ENCODE data around the gene SIMC1.
A peak's percentile ranks its signal among the peaks of the same experiment; 100 is the strongest.

The SIMC1 gene

DNA sequence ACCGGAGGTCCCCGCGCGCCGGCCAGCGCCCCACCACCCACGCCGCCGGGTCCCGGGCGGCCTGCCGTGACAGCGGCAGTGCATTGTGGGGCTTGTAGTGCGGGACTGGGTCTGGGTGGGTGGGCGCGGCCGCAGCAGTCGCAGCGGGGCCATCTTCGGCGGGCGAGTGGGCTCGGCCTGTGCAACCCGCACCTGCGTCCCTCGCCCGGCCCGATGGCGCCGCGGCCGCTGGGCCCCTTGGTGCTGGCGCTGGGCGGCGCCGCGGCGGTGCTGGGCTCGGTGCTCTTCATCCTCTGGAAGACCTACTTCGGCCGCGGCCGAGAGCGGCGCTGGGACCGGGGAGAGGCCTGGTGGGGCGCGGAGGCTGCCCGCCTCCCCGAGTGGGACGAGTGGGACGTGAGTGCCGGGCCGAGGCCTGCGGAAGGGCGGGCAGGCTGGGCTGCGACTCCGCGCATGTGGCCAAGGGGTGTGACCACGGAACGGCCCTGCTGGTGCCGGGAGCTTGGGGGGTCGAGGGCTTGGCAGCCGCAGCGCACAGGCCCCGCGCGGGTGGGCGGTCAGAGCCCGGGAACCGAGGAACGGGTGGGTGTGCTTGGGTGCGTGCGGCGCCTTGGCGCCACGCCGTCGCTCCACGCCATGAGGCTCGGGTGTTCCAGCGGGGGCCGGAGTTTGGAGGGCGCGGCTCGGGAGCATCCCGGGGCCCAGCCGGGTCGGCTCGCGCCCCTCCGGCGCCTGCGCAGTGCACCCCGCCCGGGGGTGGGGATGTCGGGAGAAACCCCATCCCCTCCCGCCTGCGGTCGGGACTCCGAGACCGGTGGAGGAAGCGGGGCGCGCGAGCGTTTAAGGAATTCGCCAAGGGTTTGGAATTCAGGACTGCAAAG is 127.4 kb downstream of the SIMC1 start, which contains the start of gene ARL10:
Gene ARL10 (plus strand): TSS at position 137 of the 881 bp plus-strand sequence. CDS start 77 bp downstream, at position 214.
- no peak for DNase-seq

DNA sequence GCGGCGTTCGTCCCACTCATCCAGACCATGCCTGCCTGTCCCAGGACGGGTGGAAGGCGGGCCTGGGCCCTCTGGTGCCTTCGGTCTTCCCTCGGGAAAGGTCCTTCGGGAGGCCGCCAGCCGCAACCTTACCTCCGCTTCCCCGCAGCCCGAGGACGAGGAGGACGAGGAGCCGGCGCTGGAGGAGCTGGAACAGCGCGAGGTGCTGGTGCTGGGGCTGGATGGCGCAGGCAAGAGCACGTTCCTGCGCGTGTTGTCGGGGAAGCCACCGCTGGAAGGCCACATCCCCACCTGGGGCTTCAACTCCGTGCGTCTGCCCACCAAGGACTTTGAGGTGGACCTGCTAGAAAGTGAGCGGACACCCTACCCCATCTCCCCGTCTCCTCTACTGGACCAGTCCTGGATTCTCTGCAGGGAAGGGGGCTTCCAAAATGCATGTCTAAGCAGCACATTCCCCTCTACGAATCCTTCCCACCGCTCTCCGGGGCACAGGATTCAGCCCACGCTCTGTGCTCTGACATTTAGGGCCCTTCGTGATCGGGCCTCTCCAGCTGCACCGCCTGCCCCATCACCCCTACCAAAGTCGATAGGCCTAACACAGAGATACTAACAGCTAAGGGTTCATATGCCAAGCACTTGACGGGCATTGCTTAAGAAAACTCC is 128.1 kb downstream of the SIMC1 start:
- DNase-seq, result no peak

DNA sequence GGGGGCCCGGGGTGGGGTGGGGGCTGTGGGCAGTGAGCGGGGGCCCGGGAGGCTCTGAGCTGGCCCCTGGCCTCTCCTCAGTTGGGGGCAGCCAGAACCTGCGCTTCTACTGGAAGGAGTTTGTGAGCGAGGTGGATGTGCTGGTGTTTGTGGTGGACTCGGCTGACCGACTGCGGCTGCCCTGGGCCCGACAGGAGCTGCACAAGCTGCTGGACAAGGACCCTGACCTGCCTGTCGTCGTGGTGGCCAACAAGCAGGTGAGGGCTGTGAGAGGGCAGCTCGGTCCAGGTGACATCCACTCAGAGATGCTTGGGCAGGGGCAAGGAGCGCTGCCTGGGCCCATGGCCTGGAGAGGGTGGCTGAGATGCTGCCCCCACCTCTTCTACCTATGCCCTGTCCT is 130.5 kb downstream of the SIMC1 start:
- no peak for DNase-seq

DNA sequence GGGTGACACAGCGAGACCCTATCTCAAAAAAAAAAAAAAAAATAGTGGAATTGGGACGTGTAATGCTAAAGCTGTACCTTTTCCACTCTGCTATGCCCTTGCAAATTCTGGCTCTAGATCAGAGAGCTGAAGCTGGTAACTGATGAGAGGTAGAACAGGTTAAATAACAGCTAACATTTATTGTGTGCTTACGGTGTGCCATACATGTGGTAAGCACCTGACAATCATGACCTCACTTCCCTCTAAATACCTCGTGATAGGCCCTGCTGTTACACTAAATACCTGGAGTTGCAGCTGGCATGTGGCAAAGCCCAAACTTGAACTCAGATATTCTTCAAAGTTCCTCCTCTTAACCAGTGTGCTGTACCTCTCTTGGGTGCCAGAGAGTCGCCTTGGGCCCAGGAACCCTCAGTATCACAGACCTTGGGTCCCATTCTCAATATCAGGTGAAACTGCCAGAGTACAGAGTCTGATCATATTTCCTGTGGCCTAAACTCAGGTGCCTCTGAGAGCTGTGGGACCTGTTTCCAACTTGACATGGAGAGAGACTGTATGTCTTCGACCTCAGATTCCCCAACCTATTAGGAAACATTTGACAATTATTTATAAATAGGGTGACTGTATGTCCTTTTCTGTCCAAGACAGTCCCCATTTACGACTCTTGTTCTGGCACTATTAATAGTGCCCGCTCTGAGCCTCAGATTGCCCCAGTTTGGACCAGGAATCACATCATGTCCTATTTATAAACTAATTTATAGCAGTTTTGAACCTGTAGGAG is 131.9 kb downstream of the SIMC1 start:
- no peak for DNase-seq

DNA sequence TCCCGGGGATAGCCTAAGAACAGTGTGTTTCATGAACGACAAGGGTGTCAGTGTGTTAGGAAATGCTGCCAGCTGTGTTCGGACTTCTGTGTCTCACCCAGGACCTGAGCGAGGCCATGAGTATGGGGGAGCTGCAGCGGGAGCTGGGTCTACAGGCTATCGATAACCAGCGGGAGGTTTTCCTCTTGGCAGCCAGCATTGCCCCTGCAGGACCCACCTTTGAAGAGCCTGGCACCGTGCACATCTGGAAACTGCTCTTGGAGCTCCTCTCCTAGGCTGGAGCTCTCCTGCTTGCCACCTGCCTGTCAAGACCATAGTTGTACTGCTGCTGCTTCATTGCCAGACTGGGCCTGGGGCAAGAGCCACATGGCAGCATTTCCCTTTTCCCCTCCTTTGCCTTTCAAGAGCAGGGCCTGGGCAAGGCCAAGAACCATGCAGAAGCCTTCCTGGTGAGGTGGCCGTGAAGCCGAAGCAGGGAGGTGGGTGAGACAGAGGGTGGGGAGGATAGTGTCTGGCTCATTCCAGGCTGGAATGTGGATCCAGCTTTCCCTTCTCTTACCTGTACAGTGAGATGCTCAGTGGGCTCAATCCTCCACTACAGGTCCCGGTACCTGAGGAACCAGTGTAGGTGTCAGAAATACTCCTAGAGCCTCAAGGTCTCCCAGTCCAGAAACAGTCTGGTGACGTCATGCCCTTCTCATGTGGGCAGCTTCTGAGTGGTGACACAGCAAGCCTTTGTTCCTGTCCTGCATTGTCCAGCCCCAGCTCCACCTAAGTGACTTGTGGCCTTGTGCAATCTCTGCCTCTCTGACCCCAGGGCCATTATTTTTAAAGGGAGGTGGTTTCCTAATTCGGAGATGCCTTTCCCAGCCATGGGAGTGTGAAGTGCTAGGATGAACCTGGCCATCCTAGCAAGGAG is 133.7 kb downstream of the SIMC1 start:
- peak; percentile 33 for DNase-seq

DNA sequence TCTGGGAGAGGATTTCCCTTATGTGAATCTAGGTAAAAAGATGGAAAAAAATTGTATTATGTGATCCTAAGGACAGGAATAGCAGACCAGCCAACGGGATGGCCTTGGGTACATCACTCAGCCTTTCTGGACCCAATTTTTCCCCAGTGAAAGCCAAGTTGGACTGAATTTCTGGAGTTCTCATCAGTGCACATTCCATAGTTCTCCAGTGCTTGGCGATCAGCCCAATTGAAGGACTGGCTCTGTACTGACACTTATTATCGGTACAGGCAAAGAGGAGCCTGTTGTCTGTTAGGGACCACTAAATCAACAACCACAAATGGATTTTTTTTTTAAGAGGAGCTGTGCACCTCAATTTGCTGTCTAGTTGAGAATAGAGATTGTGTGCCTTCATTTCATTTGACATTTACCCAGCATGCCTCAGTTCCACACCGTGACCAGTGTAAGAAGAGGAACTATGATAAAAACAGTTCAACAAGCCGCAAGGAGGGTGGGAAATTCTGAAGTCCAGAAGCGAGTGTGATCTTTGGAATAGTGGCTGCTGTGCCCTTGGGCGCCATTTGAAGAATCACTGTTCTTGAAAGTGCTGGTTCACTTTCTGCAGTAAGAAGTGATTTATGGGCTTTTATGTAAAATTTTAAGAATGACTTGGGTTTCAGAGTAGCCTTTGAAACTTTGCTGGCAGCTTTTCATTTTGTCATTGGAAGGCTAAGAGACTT is 135.0 kb downstream of the SIMC1 start:
- DNase-seq, result peak; percentile 87

DNA sequence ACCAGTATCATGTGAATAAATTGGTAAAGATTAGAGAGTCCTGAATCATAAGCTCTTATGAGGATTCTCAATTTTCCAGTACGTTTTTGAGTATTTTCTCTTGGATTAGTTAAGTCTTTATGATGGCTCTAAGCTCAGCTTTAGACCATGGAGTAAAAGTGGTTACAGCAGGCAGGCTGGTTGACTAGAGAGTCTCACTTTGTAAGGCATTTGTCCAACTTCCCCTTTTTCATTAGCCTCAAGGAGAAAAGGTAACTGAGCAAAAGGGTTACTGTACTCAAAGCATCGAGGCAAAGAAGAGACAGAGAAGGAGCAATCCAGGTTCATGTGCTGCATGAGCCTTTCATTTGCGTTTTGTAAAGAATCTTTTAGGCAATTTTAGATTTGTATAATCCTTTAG is 141.7 kb downstream of the SIMC1 start:
- DNase-seq, result peak; percentile 43

DNA sequence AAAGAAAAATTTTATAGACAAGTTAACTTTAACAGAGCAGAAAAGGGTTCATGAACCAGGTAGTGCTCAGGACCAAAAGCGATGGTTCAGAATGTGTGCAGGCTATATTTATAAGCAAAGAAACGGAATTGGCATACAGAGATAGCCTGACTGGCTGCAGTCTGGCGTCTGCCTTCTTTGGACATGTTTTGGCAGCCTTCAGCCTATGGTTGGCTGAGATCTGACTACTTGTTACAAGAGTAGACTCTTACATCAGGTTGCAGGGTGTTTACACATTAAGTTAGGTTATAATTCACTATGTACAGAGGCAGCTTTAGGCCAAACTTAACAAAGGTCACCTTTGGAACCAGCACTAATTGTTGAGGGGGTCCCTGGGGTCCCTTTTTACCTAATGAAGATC is 143.2 kb downstream of the SIMC1 start:
- no peak for DNase-seq

DNA sequence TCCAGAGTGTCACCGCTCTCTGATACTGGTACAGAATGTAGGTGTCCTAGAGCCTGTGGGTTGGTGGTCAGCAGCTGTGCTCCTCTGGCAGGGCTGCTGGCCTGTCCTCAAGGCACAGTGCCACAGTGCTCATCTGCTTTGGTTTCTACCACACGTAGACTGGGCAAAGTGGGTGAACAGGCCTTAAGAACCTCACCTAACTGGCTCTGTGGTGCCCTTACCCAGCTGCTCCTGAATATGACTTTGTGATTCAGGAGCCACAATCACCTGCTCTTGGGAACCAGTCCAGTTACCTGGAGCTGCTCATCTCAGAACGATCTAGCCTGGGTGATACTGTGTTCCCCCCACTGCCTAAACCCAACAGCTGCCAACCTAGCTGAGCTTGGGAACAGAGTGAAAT is 143.8 kb downstream of the SIMC1 start:
- no peak for DNase-seq

DNA sequence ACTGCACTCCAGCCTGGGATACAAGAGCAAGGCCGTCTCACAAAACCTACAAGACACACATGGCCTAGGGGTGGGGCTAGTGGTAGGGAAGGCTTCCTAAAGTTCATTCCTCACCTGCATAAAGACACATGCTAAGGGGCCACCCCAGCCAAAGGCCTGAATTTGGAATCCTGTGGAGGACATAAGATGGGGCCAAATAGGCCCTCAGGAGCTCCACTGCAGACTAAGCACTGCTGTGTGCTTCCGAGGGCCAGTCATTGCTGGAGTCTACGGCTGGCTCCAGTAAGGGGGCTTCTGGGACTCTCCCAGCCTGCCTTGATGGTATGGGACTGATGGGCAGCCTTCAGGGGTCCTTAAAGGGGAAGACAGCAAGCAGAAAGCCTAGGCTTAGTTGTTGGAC is 144.5 kb downstream of the SIMC1 start:
- no peak for DNase-seq

DNA sequence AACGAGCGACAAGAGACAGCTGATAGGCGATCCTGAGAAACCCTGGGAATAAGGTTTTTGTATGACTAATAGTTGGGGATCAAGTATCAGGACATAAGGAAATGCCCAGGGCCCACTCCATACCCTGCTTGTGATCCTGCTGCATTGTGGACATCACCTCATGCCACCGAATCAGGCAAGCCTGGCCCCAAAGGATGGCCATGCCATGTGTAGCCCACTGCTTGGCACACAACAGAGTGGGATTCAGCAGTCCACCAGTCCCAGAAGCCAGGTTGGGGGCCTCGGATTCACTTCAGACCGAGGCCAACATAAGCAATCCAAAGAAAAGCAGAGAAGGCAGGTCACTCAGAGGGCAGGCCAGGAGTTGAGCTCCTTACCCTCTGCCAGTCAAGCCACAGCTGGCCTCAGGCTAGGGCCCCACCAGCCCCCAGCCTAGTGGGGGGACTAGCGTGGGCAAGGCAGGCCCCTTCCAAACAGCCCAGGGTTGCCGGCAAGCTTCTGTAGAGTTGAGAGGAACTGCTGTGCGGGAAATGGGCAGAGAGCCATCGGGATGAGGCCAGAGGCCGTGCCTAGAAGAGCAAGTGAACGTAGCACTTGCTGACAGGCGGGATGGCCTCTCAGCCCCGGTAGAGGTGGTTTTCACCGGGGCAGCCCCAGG is 145.2 kb downstream of the SIMC1 start:
- DNase-seq, result no peak

DNA sequence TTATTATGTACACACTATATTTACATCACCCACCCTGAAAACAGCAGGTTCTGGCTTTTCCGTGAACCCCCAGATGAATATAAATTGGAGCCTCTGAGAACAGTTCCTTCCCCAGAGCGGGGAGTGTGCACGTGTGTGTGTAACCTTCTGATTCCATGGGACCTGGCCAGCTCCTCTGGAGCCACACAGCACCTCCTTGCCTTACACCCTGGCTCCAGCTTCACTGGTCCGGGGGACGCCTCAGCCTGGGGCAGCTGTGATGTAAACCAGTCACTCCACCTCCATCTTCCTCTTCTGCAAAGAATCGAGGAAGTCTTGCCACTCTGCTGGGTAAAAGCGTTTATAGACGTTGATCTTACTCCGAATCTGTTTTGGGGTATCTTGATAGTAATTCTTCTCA is 145.7 kb downstream of the SIMC1 start:
- no peak for DNase-seq

DNA sequence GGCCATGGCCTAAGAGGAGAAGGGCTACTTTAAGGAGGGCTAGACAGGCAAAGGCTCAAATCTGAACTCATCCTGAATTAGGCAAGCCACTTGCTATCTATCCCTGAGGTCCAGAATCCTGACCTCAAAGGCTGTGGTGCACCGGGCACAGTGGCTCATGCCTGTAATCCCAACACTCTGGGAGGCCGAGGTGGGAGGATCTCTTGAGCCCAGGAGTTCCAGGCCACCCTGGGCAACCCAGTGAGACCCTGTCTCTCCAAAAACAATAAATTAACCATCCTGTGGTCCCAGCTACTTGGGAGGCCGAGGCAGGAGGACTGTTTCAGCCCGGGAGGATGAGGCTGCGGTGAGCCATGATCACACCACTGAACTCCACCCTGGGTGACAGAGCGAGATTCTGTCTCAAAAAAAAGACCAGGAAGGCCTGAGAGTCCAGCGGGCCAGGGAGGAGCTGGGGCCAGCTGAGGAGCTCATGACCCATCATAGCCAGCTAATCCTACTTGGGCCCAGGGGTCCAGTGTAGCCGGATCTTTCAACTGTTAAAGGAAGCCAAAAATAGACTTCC is 146.2 kb downstream of the SIMC1 start:
- DNase-seq, result no peak

DNA sequence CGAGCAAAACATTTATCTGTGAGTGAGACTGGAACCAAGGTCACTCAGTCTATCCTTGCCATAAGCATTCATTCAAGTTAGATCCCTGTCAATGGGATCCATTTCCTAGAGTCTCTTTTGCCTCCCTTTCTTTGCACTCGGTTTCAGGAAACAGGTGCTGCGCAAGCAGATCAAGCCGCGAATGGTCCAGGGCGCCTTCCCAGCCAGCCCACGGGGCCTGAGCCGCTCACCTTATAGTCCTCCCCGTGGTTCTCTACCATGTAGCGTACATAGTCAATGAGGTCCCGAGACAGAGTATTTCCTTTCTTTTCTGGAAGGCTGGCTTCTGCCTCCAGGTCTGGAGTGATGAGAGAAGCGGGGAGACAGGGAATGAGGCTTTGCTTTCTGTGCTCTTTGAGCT is 146.8 kb downstream of the SIMC1 start:
- no peak for DNase-seq

DNA sequence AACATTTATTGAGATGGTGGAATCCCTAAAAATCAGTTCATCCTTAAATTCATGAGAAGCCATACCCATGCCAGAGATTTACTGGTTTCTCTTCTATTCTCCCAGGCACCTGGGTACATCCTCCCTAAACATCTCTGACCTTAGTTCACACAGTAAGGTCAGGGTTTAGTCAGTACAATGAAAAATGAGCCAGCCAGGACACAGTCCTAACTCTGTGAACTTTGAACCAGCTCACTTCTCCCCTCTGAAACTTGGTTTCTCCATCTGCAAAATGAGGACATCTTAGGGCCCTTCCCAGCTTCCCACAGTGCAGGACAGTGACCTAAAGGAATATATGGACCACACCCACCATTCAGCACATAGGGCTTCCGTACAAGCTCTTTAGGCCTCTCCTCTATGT is 148.3 kb downstream of the SIMC1 start:
- DNase-seq, result no peak

DNA sequence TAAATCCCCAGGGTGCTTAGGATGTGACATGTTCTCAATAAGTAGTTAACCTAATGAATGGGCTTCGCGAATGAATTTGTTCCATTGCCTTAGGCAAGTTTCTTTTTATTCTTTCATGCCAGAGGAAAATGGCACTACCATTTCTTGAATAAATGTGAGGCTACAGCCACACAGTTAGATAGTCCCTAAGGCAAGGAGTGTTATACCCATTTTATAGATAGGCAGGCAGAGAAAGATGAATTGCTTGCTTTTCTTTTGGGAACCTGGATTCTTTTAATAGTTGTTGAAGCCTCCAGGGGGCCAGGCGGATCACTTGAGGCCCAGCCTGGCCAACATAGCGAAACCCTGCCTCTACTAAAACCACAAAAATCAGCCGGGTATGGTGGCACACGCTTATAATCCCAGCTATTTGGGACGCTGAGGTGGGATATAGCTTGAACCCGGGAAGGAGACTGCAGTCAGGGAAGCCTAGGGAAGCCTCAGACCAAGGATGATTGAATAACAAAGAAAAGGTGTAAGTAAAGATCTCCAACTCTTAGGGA is 149.2 kb downstream of the SIMC1 start:
- DNase-seq, result no peak

DNA sequence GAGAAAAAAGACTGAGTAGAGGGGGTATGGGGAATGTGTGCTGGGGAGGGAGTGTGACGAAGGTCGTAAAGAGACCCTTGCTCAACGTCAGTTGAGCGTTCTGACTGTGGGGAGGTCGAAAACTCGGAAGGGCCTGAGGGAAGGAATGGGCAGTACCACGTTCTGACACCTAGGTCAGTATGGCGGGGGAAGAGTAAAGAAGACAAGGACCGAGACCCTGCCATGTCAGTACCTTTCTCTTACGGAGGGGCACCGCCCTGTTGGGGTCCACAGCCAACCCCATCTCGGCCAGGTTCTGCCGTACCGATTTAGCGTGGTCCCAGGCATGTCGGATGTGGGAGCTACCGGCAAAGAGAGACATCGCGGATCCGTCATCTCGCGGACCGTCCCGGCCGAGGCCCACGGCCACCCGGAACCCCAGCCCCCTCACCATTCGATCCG is 149.8 kb downstream of the SIMC1 start:
- DNase-seq, result no peak

DNA sequence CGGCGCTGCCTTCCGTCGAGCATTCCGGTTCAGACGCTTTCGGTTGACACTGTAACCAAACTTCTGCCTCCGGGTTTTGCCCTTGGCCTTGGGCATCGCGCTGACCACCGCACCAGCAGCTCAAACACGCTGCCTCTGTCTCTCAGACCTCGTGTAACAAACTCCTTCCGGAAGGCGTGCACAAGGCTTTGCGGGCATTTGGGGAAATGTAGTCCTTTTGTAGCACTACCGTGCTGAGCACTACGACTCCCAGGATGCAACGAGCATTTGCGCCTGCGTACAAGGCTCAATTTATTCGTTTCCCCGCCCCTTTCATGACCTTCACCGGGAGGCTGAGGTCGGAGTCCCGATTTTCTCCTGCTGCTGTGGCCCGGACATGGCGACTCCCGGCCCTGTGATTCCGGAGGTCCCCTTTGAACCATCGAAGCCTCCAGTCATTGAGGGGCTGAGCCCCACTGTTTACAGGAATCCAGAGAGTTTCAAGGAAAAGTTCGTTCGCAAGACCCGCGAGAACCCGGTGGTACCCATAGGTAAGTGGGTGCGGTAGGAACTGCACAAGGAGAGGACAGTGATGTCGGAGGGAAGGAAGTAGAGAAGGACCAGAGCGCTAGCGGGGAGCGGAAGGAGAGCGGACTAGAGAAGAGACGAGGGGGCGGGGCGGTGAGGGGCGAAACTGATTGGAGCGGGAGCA is 150.4 kb downstream of the SIMC1 start, which contains the start of the genes HIGD2A and NOP16:
Gene HIGD2A (plus strand): TSS at position 308 of the 691 bp plus-strand sequence. CDS start 69 bp downstream, at position 377.
Gene NOP16 (minus strand): TSS at position 155 of the 691 bp plus-strand sequence. CDS start 59 bp downstream, at position 96.
- peak; percentile 99 for DNase-seq
